HepG2 (cell line): ENCODE results near the gene ZNF174. TPM values are rescaled to one million over a fixed set of nuclear protein-coding genes. Genes with fewer than 3 reads are reported as not detected.

Experiments
- ATF7 ChIP-seq, 2 experiments: fragments of 450-650 bp in 1 of 2; sonication (generic) in 1 of 2; formaldehyde crosslinking in 1 of 2; IDR thresholded peaks; 2 replicates each; pipeline versions ENCODE4 v1.4.0 to v1.6.1; 2016 to 2020; ENCODE audit warnings: antibody characterized with exemption in 1 of 2, mild to moderate bottlenecking in 1 of 2, missing genetic modification reagents in 1 of 2
- EED ChIP-seq: sonication (generic); formaldehyde crosslinking; IDR thresholded peaks from 2 replicates; pipeline ENCODE4 v1.5.0; 2020; ENCODE audit warnings: mild to moderate bottlenecking, missing genetic modification reagents
- FLYWCH1 ChIP-seq: sonication (generic); formaldehyde crosslinking; IDR thresholded peaks from 2 replicates; pipeline ENCODE4 v1.8.1; 2023; ENCODE audit warnings: mild to moderate bottlenecking, missing genetic modification reagents
- FOXC1 ChIP-seq: sonication (generic); formaldehyde crosslinking; IDR thresholded peaks from 2 replicates; pipeline ENCODE4 v1.8.0; 2022; ENCODE audit warnings: mild to moderate bottlenecking, missing genetic modification reagents, borderline replicate concordance
- GATAD2A ChIP-seq: IDR thresholded peaks from 2 replicates; pipeline ENCODE4 v1.6.1; 2016
- IKZF4 ChIP-seq: sonication (generic); formaldehyde crosslinking; IDR thresholded peaks from 2 replicates; pipeline ENCODE4 v1.5.1; 2020; ENCODE audit warnings: borderline replicate concordance, mild to moderate bottlenecking, low read depth, missing genetic modification reagents; ENCODE audit errors: not compliant biosample characterization
- IRF2 ChIP-seq: IDR thresholded peaks from 2 replicates; pipeline ENCODE4 v1.6.1; 2018; ENCODE audit warnings: missing genetic modification reagents, missing compliant biosample characterization
- MAFK ChIP-seq, 2 experiments: IDR thresholded peaks in 1 of 2; conservative IDR thresholded peaks in 1 of 2; 2 replicates each; pipeline ENCODE4 v1.6.1; 2011; ENCODE audit warnings: improper control_type of control experiment in 2 of 2, low read length in 2 of 2
- NFE2 ChIP-seq: sonication (generic); formaldehyde crosslinking; IDR thresholded peaks from 2 replicates; pipeline ENCODE4 v1.4.0; 2020; ENCODE audit warnings: missing genetic modification reagents
- NFKB2 ChIP-seq: sonication (generic); formaldehyde crosslinking; IDR thresholded peaks from 2 replicates; pipeline ENCODE4 v1.4.0; 2020; ENCODE audit warnings: missing genetic modification reagents, borderline replicate concordance
- RFX1 ChIP-seq: fragments of 450-650 bp; IDR thresholded peaks from 2 replicates; pipeline ENCODE4 v1.6.1; 2017
- SALL1 ChIP-seq: sonication (generic); formaldehyde crosslinking; IDR thresholded peaks from 2 replicates; pipeline ENCODE4 v1.8.0; 2022; ENCODE audit warnings: mild to moderate bottlenecking, missing genetic modification reagents
- SRSF1 ChIP-seq: fragments of 200-400 bp; formaldehyde crosslinking; optimal IDR thresholded peaks from 2 replicates; pipeline ENCODE3; 2017; ENCODE audit warnings: mild to moderate bottlenecking, low read depth, low read length, moderate library complexity
- YY1 ChIP-seq: IDR thresholded peaks from 2 replicates; pipeline ENCODE4 v1.6.1; 2011; ENCODE audit warnings: low read length, low read depth, moderate library complexity, mild to moderate bottlenecking; ENCODE audit not compliant: insufficient read depth, insufficient replicate concordance
- ZBTB42 ChIP-seq: sonication (generic); formaldehyde crosslinking; IDR thresholded peaks from 2 replicates; pipeline ENCODE4 v1.5.0; 2020; ENCODE audit warnings: mild to moderate bottlenecking, missing genetic modification reagents
- ZBTB49 ChIP-seq: sonication (generic); formaldehyde crosslinking; IDR thresholded peaks from 2 replicates; pipeline ENCODE4 v1.4.0; 2020; ENCODE audit warnings: missing genetic modification reagents, borderline replicate concordance
- ZBTB8A ChIP-seq: sonication (generic); formaldehyde crosslinking; IDR thresholded peaks from 2 replicates; pipeline ENCODE4 v1.4.0; 2020; ENCODE audit warnings: mild to moderate bottlenecking, low read depth, missing genetic modification reagents, borderline replicate concordance
- ZFP36L2 ChIP-seq: sonication (generic); formaldehyde crosslinking; IDR thresholded peaks from 2 replicates; pipeline ENCODE4 v1.4.0; 2020; ENCODE audit warnings: missing genetic modification reagents
- ZNF230 ChIP-seq: sonication (generic); formaldehyde crosslinking; IDR thresholded peaks from 2 replicates; pipeline ENCODE4 v1.4.0; 2020; ENCODE audit warnings: mild to moderate bottlenecking, missing genetic modification reagents
- ZNF264 ChIP-seq: sonication (generic); formaldehyde crosslinking; IDR thresholded peaks from 2 replicates; pipeline ENCODE4 v1.4.0; 2020; ENCODE audit warnings: missing genetic modification reagents
- ZNF280B ChIP-seq: sonication (generic); formaldehyde crosslinking; IDR thresholded peaks from 2 replicates; pipeline ENCODE4 v1.5.0; 2020; ENCODE audit warnings: missing genetic modification reagents, mild to moderate bottlenecking, borderline replicate concordance
- ZNF589 ChIP-seq: sonication (generic); formaldehyde crosslinking; conservative IDR thresholded peaks from 2 replicates; pipeline ENCODE4 v1.8.0; 2022; ENCODE audit warnings: mild to moderate bottlenecking, moderate library complexity, missing genetic modification reagents
- ZSCAN20 ChIP-seq: sonication (generic); formaldehyde crosslinking; IDR thresholded peaks from 2 replicates; pipeline ENCODE4 v1.4.0; 2020; ENCODE audit warnings: missing genetic modification reagents, mild to moderate bottlenecking, borderline replicate concordance
- ZXDC ChIP-seq: sonication (generic); formaldehyde crosslinking; IDR thresholded peaks from 2 replicates; pipeline ENCODE4 v1.5.0; 2020; ENCODE audit warnings: mild to moderate bottlenecking, missing genetic modification reagents
- polyA plus RNA-seq, 8 experiments: library from polyadenylated mRNA; depleted of rRNA in 3 of 8; stranded (reverse) in 7 of 8; unstranded in 1 of 8; fragments of >200 nt; fragmentation: Illumina TruSeq in 4 of 8; extraction: Trizol in 4 of 8; gene quantifications; 2 replicates each; pipeline versions ENCODE4 v1.2.1 to v1.2.3, GENCODE V29; 2011 to 2016; ENCODE audit warnings: low read depth in 4 of 8, missing spikeins in 1 of 8, mixed read lengths in 1 of 8; ENCODE audit not compliant: insufficient read depth in 1 of 8
- total RNA-seq, 5 experiments: library from RNA; depleted of rRNA; stranded (reverse); fragments of >200 nt; fragmentation: Illumina TruSeq; extraction: Trizol; gene quantifications; 2 replicates each; pipeline ENCODE4 v1.2.3, GENCODE V29; 2016; ENCODE audit warnings: low read depth in 1 of 5

Gene ZNF174
- total and polyA plus RNA-seq, 2 of the 13 experiments (the other 11 are each of a cell fraction or from before 2014, with no cell fraction given) = 8.3 to 10.6 TPM

- TF ChIP-seq ZXDC (no peak), NFE2 (CRISPR knock-in tag) (no peak), IKZF4 (CRISPR knock-in tag) (no peak), ZBTB42 (CRISPR knock-in tag) (no peak), ZNF589 (CRISPR knock-in tag) (no peak), ZBTB49 (CRISPR knock-in tag) (no peak), FOXC1 (CRISPR knock-in tag) (no peak), YY1 (peak; percentile 55), ZNF280B (CRISPR knock-in tag) (no peak), ZNF264 (peak; percentile 40; the same call in 1 of the 2 replicates), SRSF1 (no peak), SALL1 (CRISPR knock-in tag) (peak; percentile 32; the same call in 1 of the 2 replicates), MAFK (conservative IDR thresholded peaks at IDR 0.05 in 1 of 2, IDR thresholded peaks at IDR 0.05 in 1 of 2; ENCODE audit: low read length in 2 of 2) (no peak), ZFP36L2 (no peak), ATF7 (IDR thresholded peaks at IDR 0.05) (0 out of 2 replicates have a peak, but pooled peaks have one; percentile 23), ATF7 (CRISPR knock-in tag; IDR thresholded peaks at IDR 0.05) (0 out of 2 replicates have a peak, but pooled peaks have one; percentile 32), ZSCAN20 (CRISPR knock-in tag) (no peak), ZNF230 (CRISPR knock-in tag) (peak; percentile 12; the same call in 1 of the 2 replicates), IRF2 (CRISPR knock-in tag) (0 out of 2 replicates have a peak, but pooled peaks have one; percentile 39), GATAD2A (no peak; the same call in 1 of the 2 replicates), NFKB2 (CRISPR knock-in tag) (no peak), EED (CRISPR knock-in tag) (no peak), RFX1 (no peak), ZBTB8A (CRISPR knock-in tag) (no peak), FLYWCH1 (CRISPR knock-in tag) (no peak)
Observed at GRCh38 chr16:3364774-3365427, 36.1 kb upstream of the ZNF174 start (continued).
